NCI-H524 treated with DMSO at 0.1 percent for 48 hours (cell line): Measurements from ENCODE around the gene SPHK1.
"Not testable (repeated sequence)": the region's sequence is repeated elsewhere in the genome, so short reads cannot be mapped to it uniquely, and the experiment has no call there.

Experiments used
- DNase-seq: peaks from one replicate; lab custom pipeline; 2025; lab: John Stamatoyannopoulos, UW

SPHK1 gene, protein sequence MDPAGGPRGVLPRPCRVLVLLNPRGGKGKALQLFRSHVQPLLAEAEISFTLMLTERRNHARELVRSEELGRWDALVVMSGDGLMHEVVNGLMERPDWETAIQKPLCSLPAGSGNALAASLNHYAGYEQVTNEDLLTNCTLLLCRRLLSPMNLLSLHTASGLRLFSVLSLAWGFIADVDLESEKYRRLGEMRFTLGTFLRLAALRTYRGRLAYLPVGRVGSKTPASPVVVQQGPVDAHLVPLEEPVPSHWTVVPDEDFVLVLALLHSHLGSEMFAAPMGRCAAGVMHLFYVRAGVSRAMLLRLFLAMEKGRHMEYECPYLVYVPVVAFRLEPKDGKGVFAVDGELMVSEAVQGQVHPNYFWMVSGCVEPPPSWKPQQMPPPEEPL

GRCh38 chr17:76384222-76384986 is at the start of gene SPHK1:
Gene SPHK1, plus strand, starts transcription at chr17:76384609. Its CDS starts 1,036 bp downstream, at chr17:76385645.
- no peak for DNase-seq

GRCh38 chr17:76335716-76336381 is 48.6 kb upstream of the SPHK1 start:
- DNase-seq, result no peak

DNA sequence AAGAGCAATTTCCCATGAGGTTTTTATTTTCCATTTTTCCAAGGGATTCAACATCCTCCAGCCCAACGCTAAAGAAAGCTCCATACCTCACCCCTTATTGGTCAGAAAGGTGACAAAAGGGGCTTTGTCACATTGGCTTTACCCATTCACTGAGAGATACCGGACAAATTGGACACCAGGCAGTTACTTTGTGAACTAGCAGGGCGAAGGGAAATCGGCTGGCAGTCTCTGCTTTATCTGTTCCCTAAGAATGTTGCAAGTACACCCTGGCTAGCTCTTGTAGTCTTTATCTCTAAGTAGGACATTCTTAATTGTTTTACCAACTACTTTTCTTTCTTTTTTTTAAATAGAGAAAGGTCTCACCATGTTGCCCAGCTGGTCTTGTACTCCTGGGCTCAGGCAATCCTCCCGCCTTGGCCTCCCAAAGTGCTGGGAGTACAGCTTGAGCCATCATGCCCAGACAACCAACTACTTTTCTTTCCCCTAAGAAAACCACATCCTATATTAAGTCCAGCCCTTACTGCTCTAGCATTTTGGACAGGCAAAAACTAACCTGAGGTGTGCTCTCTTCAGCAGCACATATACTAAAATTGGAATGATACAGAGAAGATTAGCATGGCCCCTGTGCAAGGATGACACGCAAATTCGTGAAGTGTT is 47.5 kb upstream of the SPHK1 start:
- no peak for DNase-seq

GRCh38 chr17:76337413-76337777 is 47.0 kb upstream of the SPHK1 start:
- no peak for DNase-seq

DNA sequence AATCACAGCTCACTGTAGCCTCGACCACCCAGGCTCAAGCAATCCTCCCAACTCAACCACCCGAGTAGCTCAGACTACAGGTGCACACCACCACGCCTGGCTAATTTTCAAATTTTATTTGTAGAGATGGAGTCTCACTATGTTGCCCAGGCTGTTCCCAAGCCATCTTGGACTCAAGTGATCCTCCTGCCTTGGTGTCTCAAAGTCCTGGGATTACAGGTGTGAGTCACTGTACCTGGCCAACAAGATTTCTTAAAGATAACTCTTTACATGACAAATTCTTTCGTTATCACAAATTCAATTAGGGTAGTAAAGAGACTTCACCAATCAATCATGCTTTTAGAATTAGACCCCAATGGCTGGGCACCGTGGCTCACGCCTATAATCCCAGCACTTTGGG is 43.1 kb upstream of the SPHK1 start:
- DNase-seq, result no peak

DNA sequence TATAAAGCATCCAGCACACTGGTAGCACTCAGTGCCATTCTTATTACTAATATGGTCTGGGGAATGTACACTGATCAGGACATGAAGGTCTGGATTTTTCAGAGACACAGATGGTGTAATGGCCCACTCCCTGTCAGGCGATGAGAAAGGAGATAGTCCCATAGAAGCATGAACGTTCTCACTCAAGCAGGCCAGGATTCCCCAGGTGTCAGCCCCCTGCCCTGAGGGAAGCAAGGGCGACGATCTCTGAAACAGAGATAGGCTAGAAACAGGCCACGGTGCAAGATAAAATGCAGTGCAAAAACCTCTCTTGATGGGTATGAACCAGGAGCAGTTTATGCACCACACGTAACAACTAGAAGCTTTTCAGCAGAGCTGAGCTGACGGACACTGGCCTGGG is 41.3 kb upstream of the SPHK1 start:
- no peak for DNase-seq

DNA sequence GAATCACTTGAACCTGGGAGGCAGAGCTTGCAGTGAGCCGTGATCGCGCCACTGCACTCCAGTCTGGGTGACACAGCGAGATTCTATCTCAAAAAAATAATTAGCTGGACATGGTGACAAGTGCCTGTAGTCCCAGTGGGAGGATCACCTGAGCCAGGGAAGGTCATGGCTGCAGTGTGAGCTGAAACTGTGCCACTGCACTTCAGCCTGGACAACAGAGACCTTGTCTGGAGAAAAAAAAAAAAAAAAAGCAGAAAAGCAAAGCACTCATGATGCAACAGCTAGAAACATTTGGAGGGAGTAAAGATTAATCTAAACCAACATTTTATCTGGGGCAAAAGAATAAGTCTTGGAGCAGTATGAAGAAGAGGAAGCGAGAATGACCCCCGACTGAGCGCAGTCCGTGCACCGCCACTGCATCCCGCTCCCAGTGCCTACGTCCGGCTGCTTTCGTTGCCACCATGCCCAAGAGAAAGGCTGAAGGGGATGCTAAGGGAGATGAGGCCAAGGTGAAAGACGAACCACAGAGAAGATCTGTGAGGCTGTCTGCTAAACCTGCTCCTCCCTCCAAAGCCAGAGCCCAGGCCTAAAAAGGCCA is 38.9 kb upstream of the SPHK1 start:
- DNase-seq, result no peak

GRCh38 chr17:76346936-76347335 is 37.5 kb upstream of the SPHK1 start:
- not testable (repeated sequence) for DNase-seq

DNA sequence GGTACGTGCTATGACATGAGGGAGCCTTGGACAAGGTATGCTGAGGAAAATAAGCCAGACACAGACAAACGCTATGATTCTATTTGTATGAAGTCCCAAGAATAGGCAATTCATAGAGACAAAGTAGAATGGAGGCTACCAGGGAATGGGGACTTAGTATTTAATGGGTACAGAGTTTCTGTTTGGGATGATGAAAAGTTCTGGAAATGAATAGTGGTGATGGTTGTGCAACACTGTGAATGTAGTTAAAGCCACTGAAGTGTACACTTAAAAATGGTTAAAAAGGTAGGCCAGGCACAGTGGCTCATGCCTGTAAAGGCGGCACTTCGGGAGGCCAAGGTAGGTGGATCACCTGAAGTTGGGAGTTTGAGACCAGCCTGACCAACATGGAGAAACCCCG is 33.9 kb upstream of the SPHK1 start:
- no peak for DNase-seq

- DNase-seq, result no peak
Measured at GRCh38 chr17:76351526-76352071, 32.8 kb upstream of the SPHK1 start.

GRCh38 chr17:76353004-76353598 is 31.3 kb upstream of the SPHK1 start:
- DNase-seq, result no peak

- peak; percentile 93 for DNase-seq
Measured at GRCh38 chr17:76353599-76354316, 30.7 kb upstream of the SPHK1 start, which contains the start of gene PRPSAP1. Gene PRPSAP1, minus strand, starts transcription at chr17:76353916. Its CDS starts 213 bp downstream, at chr17:76353703.

- no peak for DNase-seq
Measured at GRCh38 chr17:76354317-76354729, 30.1 kb upstream of the SPHK1 start.

DNA sequence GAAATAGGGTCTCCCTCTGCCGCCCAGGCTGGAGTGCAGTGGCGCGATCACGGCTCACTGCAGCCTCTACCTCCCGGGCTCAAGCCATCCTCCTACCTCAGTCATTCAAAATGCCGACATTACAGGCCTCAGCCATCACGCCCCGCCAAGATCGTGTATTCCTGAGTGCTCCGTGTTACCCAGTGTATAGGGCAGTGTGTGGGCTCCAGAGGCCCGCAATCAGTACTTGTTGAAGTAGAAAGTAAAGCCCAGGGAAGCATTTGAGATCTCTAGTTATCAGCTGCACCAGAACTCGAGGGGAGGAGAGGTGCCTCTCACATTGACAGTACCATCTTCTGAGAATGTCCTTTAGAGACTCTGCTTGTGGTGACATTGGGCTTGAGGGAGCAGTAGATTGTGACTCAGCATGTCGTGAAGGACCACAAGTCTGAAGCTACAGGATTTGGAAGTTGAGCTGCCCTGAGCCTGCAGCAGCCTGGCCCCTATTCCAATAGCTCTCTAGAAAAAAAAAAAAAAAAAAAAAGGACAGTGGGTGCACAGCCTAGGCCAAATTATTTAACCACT is 29.6 kb upstream of the SPHK1 start:
- DNase-seq, result no peak

DNA sequence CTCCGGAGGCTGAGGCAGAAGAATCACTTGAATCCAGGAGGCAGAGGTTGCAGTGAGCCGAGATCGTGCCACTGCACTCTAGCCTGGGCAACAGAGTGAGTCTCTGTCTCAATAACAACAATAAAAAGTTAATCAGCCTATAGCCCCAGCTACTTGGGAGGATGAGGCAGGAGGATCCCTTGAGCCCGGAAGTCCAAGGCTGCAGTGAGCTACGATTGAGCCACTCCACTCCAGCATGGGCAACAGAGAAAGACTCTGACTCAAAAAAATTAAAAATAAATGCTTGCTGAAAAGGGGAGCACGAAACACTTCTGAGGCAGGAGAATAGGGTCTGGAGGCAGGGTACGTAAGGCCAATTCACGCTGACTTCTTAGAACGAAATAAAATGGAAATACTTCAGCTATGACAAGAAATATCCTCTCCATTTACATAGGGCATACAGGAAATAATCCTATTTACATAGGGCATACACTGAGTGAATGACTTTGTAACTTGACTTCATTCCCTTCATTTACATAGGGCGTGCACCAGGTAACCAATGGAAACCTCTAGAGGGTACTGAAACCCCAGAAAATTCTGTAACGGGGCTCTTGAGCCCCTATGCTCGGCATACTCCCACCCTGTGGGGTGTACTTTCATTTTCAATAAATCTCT is 27.5 kb upstream of the SPHK1 start:
- DNase-seq, result no peak

DNA sequence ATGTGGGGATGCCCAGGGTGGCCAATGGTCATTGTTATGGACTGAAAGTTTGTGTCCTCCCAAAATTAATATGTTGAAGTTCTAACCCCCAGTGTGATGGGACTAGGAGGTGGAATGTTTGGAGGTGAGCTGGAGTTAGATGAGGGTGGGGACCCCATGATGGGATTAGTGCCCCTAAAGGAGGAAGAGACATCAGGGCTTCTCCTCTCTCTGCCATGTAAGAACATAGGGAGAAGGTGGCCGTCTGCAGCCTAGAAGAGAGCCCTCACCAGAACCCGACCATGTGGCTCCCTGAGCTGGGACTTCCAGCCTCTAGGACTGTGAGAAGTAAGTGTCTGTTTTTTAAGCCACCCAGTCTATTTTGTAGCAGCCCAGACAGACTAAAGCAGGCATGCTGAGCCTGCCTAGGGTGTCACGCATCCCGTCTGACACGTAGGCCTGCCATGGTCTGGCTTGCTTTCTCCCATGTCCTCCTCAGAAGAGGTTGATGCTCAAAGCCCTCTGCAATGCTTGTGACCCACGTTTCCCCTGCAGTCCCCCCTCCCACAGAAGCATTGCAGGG is 26.7 kb upstream of the SPHK1 start:
- DNase-seq, result no peak

DNA sequence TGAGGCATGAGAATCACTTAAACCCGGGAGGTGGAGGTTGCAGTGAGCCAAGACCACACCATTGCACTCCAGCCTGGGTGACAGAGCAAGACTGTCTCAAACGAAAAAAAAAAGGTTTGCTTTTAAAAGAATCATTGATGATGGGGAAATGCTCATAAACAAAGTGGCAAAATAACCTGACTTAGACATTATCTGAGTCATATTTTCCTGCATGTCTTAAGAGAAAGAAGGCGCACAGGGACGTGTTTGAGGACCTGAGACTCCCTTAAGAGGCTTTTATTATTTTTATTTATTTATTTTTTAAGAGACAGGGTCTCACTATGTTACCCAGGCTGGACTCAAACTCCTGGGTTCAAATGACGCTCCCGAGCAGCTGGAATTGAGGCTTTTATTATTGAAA is 25.0 kb upstream of the SPHK1 start:
- no peak for DNase-seq

- not testable (repeated sequence) for DNase-seq
Measured at GRCh38 chr17:76359776-76360175, 24.6 kb upstream of the SPHK1 start.

DNA sequence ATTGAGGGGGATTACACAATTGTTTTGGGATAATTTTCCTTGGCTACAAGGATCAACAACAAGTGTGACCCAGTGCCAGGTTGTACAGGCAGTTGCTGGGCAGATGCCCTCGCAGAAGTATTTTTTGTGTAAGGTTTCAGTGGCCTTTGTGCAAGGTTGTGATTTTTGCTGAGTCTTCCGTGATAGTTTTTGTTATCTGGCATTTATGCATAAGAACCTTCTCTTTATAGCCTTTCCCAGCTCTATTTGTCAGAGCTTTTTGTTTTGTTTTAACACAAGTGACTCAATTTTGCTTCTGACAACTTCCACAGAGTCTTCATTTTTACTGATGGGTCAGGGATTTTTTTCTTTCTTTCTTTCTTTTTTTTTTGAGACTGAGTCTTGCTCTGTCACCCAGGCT is 23.9 kb upstream of the SPHK1 start:
- DNase-seq, result no peak
